ENCODE measurements around the gene OR7G1. TPM values are rescaled to one million over a fixed set of nuclear protein-coding genes. Genes with fewer than 3 reads are reported as not detected.

Gene OR7G1, protein sequence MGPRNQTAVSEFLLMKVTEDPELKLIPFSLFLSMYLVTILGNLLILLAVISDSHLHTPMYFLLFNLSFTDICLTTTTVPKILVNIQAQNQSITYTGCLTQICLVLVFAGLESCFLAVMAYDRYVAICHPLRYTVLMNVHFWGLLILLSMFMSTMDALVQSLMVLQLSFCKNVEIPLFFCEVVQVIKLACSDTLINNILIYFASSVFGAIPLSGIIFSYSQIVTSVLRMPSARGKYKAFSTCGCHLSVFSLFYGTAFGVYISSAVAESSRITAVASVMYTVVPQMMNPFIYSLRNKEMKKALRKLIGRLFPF
- not detected in 2 replicates for total RNA-seq (2013; cell fraction: nucleolus; rRNA removed)
- total RNA-seq (2014; rRNA removed) (not detected in 2 replicates), total RNA-seq (2014; rRNA removed; fragmentation: Illumina TruSeq; extraction: Trizol) (not detected in 2 replicates), total RNA-seq (2021) (not detected in 2 replicates), polyA plus RNA-seq (2011; rRNA removed) (not detected in 2 replicates), polyA plus RNA-seq (2014; fragmentation: Illumina TruSeq; extraction: Trizol) (not detected in 2 replicates), polyA plus RNA-seq (2014; fragmentation: Nextera tagmentation; extraction: Ambion mirVana) (not detected), polyA plus RNA-seq (2014; rRNA removed) (not detected in 2 replicates), polyA plus RNA-seq (2016; fragmentation: Nextera tagmentation; extraction: Ambion mirVana) (not detected), polyA minus RNA-seq (2011; rRNA and poly(A)+ RNA removed) (not detected in 2 replicates), Bru-seq, nascent RNA (not detected), BruChase-seq, experiment 1, labeled RNA remaining after a 6-hour chase (not detected), BruChase-seq, experiment 2, labeled RNA remaining after a 2-hour chase (not detected)
- polyA plus RNA-seq (2011; ENCODE audit: low read depth), result not detected
- polyA plus RNA-seq (2011; cell fraction: cytosol; rRNA removed), result not detected in 2 replicates
- polyA plus RNA-seq (2011; cell fraction: nucleus; rRNA removed), result not detected in 2 replicates
- polyA plus RNA-seq (2012), result not detected in 2 replicates
- not detected in 2 replicates for polyA minus RNA-seq (2011; cell fraction: cytosol; rRNA and poly(A)+ RNA removed)
- polyA minus RNA-seq (2011; cell fraction: nucleus; rRNA and poly(A)+ RNA removed), result not detected in 2 replicates
- long read RNA-seq, experiment 1, result 0 reads
- long read RNA-seq, experiment 2, result 0 reads

DNA sequence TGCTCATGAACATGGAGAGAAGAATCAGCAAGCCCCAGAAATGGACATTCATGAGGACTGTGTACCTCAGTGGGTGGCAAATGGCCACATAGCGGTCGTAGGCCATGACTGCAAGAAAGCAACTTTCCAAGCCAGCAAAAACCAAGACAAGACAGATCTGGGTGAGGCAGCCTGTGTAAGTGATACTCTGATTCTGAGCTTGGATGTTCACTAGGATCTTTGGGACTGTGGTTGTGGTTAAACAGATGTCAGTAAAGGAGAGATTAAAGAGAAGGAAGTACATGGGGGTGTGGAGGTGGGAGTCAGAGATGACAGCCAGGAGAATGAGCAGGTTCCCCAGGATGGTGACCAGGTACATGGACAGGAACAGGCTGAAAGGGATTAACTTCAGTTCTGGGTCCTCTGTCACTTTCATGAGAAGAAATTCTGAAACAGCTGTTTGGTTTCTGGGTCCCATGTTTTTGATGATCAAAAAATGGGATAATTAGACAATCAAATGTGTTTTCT lies at the start of gene OR7G1:
Gene OR7G1 (minus strand): TSS at position 457 of the 507 bp plus-strand sequence. CDS start 0 bp downstream, at position 457.
- Histone ChIP-seq H3K4me3 (no peak within 1 kb of the TSS), H3K9ac (ENCODE audit: control insufficient read depth, insufficient read depth, low read length) (no peak within 1 kb of the TSS), H3K9me3 (replicated peaks; ENCODE audit: control insufficient read depth, insufficient read depth, low read length) (no peaks in the 10 kb centered on the region), H3K79me2 (ENCODE audit: control insufficient read depth, insufficient read depth, low read length) (no peaks in the 10 kb centered on the region), H2AFZ (ENCODE audit: control insufficient read depth, low read depth, low read length) (no peak within 1 kb of the TSS), H3K4me2 (ENCODE audit: control insufficient read depth, insufficient read depth) (no peak within 1 kb of the TSS), H3K36me3 (ENCODE audit: control insufficient read depth in 2 of 2, insufficient read depth in 2 of 2, low read length in 1 of 2) (no peaks in the 10 kb centered on the region), H3K4me1 (ENCODE audit: control insufficient read depth, insufficient read depth, low read length) (no peaks in the 10 kb centered on the region), H3K27ac (ENCODE audit: control insufficient read depth, insufficient read depth) (no peak within 1 kb of the TSS), H3K27me3 (replicated peaks in 1 of 2; ENCODE audit: control insufficient read depth in 2 of 2, insufficient read depth in 2 of 2, low read length in 1 of 2) (no peaks in the 10 kb centered on the region), H4K20me1 (ENCODE audit: control insufficient read depth, insufficient read depth) (no peaks in the 10 kb centered on the region)
- POLR2A ChIA-PET, result no interaction called here
- ATAC-seq (no peak), DNase-seq (ENCODE audit: low read depth, low spot score) (no peak), FAIRE-seq (no peak)
- CTCF ChIA-PET, result no interaction called here
- intact Hi-C loops (cut with micrococcal nuclease; ENCODE audit: unreplicated experiment) (no loop called here), in situ Hi-C loops (cut with MboI) (no loop called here)
- RAD21 ChIA-PET (ENCODE audit: unreplicated experiment), result no interaction called here
- 63% methylated on average over 2 of the region's 2 CpGs for WGBS (ENCODE audit: insufficient coverage, insufficient replicate concordance, low lambda C conversion rate, missing lambda C conversion rate)
- BruUV-seq (replicated peaks), result no TSS peak
- SMC1A ChIA-PET (ENCODE audit: uncharacterized antibody, unreplicated experiment), result no interaction called here
- TF ChIP-seq BRCA1 (IDR thresholded peaks at IDR 0.05; ENCODE audit: low read depth, low read length), result no peak
- TF ChIP-seq, protein P1, sequence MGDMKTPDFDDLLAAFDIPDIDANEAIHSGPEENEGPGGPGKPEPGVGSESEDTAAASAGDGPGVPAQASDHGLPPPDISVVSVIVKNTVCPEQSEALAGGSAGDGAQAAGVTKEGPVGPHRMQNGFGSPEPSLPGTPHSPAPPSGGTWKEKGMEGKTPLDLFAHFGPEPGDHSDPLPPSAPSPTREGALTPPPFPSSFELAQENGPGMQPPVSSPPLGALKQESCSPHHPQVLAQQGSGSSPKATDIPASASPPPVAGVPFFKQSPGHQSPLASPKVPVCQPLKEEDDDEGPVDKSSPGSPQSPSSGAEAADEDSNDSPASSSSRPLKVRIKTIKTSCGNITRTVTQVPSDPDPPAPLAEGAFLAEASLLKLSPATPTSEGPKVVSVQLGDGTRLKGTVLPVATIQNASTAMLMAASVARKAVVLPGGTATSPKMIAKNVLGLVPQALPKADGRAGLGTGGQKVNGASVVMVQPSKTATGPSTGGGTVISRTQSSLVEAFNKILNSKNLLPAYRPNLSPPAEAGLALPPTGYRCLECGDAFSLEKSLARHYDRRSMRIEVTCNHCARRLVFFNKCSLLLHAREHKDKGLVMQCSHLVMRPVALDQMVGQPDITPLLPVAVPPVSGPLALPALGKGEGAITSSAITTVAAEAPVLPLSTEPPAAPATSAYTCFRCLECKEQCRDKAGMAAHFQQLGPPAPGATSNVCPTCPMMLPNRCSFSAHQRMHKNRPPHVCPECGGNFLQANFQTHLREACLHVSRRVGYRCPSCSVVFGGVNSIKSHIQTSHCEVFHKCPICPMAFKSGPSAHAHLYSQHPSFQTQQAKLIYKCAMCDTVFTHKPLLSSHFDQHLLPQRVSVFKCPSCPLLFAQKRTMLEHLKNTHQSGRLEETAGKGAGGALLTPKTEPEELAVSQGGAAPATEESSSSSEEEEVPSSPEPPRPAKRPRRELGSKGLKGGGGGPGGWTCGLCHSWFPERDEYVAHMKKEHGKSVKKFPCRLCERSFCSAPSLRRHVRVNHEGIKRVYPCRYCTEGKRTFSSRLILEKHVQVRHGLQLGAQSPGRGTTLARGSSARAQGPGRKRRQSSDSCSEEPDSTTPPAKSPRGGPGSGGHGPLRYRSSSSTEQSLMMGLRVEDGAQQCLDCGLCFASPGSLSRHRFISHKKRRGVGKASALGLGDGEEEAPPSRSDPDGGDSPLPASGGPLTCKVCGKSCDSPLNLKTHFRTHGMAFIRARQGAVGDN (IDR thresholded peaks at IDR 0.05), result no peak
- TF ChIP-seq, protein P2, sequence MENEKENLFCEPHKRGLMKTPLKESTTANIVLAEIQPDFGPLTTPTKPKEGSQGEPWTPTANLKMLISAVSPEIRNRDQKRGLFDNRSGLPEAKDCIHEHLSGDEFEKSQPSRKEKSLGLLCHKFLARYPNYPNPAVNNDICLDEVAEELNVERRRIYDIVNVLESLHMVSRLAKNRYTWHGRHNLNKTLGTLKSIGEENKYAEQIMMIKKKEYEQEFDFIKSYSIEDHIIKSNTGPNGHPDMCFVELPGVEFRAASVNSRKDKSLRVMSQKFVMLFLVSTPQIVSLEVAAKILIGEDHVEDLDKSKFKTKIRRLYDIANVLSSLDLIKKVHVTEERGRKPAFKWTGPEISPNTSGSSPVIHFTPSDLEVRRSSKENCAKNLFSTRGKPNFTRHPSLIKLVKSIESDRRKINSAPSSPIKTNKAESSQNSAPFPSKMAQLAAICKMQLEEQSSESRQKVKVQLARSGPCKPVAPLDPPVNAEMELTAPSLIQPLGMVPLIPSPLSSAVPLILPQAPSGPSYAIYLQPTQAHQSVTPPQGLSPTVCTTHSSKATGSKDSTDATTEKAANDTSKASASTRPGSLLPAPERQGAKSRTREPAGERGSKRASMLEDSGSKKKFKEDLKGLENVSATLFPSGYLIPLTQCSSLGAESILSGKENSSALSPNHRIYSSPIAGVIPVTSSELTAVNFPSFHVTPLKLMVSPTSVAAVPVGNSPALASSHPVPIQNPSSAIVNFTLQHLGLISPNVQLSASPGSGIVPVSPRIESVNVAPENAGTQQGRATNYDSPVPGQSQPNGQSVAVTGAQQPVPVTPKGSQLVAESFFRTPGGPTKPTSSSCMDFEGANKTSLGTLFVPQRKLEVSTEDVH (IDR thresholded peaks at IDR 0.05; ENCODE audit: low read depth, partially characterized antibody), result no peak
- TF ChIP-seq NFXL1 (IDR thresholded peaks at IDR 0.05; ENCODE audit: borderline replicate concordance), result no peak
- TF ChIP-seq MYC (IDR thresholded peaks at IDR 0.05; ENCODE audit: insufficient read depth, insufficient read length, insufficient replicate concordance, low read length, severe bottlenecking), result no peak
- TF ChIP-seq SMAD1 (IDR thresholded peaks at IDR 0.05; ENCODE audit: low read depth, partially characterized antibody), result no peak
- TF ChIP-seq HCFC1 (IDR thresholded peaks at IDR 0.05; ENCODE audit: low read length), result no peak
- TF ChIP-seq, protein P3, sequence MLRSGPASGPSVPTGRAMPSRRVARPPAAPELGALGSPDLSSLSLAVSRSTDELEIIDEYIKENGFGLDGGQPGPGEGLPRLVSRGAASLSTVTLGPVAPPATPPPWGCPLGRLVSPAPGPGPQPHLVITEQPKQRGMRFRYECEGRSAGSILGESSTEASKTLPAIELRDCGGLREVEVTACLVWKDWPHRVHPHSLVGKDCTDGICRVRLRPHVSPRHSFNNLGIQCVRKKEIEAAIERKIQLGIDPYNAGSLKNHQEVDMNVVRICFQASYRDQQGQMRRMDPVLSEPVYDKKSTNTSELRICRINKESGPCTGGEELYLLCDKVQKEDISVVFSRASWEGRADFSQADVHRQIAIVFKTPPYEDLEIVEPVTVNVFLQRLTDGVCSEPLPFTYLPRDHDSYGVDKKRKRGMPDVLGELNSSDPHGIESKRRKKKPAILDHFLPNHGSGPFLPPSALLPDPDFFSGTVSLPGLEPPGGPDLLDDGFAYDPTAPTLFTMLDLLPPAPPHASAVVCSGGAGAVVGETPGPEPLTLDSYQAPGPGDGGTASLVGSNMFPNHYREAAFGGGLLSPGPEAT (IDR thresholded peaks at IDR 0.05; ENCODE audit: low read depth), result no peak
